OCI-LY1 (cell line): Measurements from ENCODE around the gene ECD.

Experiments
- H2AFZ ChIP-seq: fragments of 200-600 bp; sonication (generic), shearing (Covaris generic); 2 replicates; pipeline ENCODE4 v1.6.0; 2014; ENCODE audit warnings: antibody characterized with exemption, mild to moderate bottlenecking, low read length
- H3F3A ChIP-seq: fragments of 200-600 bp; sonication (generic), shearing (Covaris generic); 2 replicates; pipeline ENCODE4 v1.6.0; 2014; ENCODE audit warnings: mild to moderate bottlenecking, antibody characterized with exemption, low read length, moderate library complexity; ENCODE audit not compliant: insufficient read depth
- H3K27ac ChIP-seq: fragments of 200-600 bp; sonication (generic); 2 replicates; pipeline ENCODE4 v1.5.1; 2014; ENCODE audit warnings: low read length, mixed run types, mild to moderate bottlenecking, low read depth; ENCODE audit not compliant: poor library complexity, severe bottlenecking
- H3K27me3 ChIP-seq: fragments of 200-600 bp; sonication (generic); 2 replicates; pipeline ENCODE4 v1.6.0; 2014; ENCODE audit warnings: antibody characterized with exemption, mild to moderate bottlenecking, low read length, moderate library complexity; ENCODE audit not compliant: insufficient read depth
- H3K36me3 ChIP-seq: fragments of 200-600 bp; sonication (generic); 2 replicates; pipeline ENCODE4 v1.6.1; 2014; ENCODE audit warnings: mild to moderate bottlenecking, antibody characterized with exemption, low read length, moderate library complexity, mixed read lengths; ENCODE audit not compliant: insufficient read depth
- H3K4me1 ChIP-seq: fragments of 200-600 bp; sonication (generic); 2 replicates; pipeline ENCODE4 v1.5.1; 2014; ENCODE audit warnings: mild to moderate bottlenecking, low read length, moderate library complexity; ENCODE audit not compliant: insufficient read depth, severe bottlenecking
- H3K4me2 ChIP-seq: fragments of 200-600 bp; sonication (generic), shearing (Covaris generic); 2 replicates; pipeline ENCODE4 v1.6.1; 2014; ENCODE audit warnings: low read length
- H3K4me3 ChIP-seq: fragments of 200-600 bp; sonication (generic); 2 replicates; pipeline ENCODE4 v1.5.1; 2014; ENCODE audit warnings: low read length, low read depth, mild to moderate bottlenecking, mixed read lengths; ENCODE audit not compliant: poor library complexity, severe bottlenecking
- H3K79me2 ChIP-seq: fragments of 200-600 bp; shearing (Covaris generic); 2 replicates; pipeline ENCODE4 v1.6.1; 2016; ENCODE audit warnings: mixed run types, low read length, mixed read lengths; ENCODE audit not compliant: insufficient read depth
- H3K9ac ChIP-seq: fragments of 200-600 bp; sonication (generic), shearing (Covaris generic); 2 replicates; pipeline ENCODE4 v1.6.1; 2014; ENCODE audit warnings: mild to moderate bottlenecking, low read length, mixed read lengths
- H3K9me2 ChIP-seq: fragments of 200-600 bp; sonication (generic), shearing (Covaris generic); 2 replicates; pipeline ENCODE4 v1.6.1; 2014; ENCODE audit warnings: low read depth, mild to moderate bottlenecking, low read length, mixed read lengths
- H3K9me3 ChIP-seq: fragments of 200-600 bp; shearing (Covaris generic); 2 replicates; pipeline ENCODE4 v1.6.1; 2014; ENCODE audit warnings: low read length, mixed read lengths
- H4K20me1 ChIP-seq: fragments of 200-600 bp; sonication (generic), shearing (Covaris generic); 2 replicates; pipeline ENCODE4 v1.6.0; 2016; ENCODE audit warnings: mild to moderate bottlenecking, low read length; ENCODE audit not compliant: insufficient read depth
- EZH2 ChIP-seq: fragments of 200-600 bp; sonication (generic), shearing (Covaris generic); IDR thresholded peaks from 2 replicates; pipeline ENCODE4 v1.8.0; 2017; ENCODE audit warnings: borderline replicate concordance, mixed run types, mild to moderate bottlenecking, antibody characterized with exemption, low read length, moderate library complexity, mixed read lengths
- TF ChIP-seq, protein P1 (sequence below): fragments of 200-600 bp; sonication (generic), shearing (Covaris generic); IDR thresholded peaks from 2 replicates; pipeline ENCODE4 v1.5.1; 2017; ENCODE audit warnings: mild to moderate bottlenecking, antibody characterized with exemption, low read length, moderate library complexity, mixed read lengths

ECD gene

DNA sequence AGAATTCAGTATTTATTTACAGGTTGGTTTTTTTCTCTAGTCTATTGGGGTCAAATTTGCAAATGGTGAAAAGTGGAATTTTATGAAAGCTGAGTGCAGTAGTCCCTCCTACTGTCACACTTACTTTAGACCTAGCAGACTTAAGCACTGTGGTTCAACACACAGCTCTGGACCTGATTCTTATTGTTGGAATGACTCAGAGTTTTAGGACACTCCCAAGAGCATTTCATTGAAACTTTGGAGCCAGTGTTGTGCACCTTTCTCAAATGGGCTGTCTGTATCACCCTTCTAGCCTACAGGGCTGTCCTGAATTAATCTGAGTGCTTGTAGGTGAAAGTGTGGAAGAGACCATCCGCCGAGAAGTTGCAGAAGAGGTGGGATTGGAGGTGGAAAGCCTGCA lies 41.5 kb downstream of the ECD start:
- no peaks in the 10 kb centered on the region for H3K9me3 ChIP-seq
- H3K9ac ChIP-seq = no peak overlapping the region
- H3K4me1 ChIP-seq = no peaks in the 10 kb centered on the region
- H3K4me2 ChIP-seq = no peak overlapping the region
- H3K36me3 ChIP-seq = peaks cover 54% of the 10 kb centered on the region
- no peak overlapping the region for H3K4me3 ChIP-seq
- no peaks in the 10 kb centered on the region for H3K27me3 ChIP-seq
- H3K9me2 ChIP-seq = no peaks in the 10 kb centered on the region
- H3K27ac ChIP-seq = no peak overlapping the region
- no peaks in the 10 kb centered on the region for H4K20me1 ChIP-seq
- TF ChIP-seq EZH2 = no peak
- TF ChIP-seq, protein P1, sequence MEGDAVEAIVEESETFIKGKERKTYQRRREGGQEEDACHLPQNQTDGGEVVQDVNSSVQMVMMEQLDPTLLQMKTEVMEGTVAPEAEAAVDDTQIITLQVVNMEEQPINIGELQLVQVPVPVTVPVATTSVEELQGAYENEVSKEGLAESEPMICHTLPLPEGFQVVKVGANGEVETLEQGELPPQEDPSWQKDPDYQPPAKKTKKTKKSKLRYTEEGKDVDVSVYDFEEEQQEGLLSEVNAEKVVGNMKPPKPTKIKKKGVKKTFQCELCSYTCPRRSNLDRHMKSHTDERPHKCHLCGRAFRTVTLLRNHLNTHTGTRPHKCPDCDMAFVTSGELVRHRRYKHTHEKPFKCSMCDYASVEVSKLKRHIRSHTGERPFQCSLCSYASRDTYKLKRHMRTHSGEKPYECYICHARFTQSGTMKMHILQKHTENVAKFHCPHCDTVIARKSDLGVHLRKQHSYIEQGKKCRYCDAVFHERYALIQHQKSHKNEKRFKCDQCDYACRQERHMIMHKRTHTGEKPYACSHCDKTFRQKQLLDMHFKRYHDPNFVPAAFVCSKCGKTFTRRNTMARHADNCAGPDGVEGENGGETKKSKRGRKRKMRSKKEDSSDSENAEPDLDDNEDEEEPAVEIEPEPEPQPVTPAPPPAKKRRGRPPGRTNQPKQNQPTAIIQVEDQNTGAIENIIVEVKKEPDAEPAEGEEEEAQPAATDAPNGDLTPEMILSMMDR = no peak
- H3F3A ChIP-seq = no peaks in the 10 kb centered on the region
- H2AFZ ChIP-seq = no peak overlapping the region
- no peaks in the 10 kb centered on the region for H3K79me2 ChIP-seq

DNA sequence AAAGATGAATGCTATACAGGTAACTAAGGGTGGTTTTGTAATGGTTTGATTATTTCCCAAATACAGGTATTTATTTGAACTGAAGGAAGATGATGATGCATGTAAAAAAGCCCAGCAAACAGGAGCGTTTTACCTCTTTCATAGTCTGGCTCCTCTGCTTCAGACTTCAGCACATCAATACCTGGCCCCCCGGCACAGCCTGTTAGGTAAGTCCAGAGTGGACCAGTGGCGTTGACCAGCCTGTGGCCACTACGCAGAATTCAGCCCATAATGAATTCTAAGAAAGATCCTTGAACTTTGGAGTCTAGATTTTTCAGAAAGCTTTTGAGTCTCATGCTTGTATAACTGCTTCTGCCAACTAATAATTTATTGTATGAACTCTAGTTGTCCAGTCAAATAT lies 47.9 kb downstream of the ECD start:
- no peak overlapping the region for H3K27ac ChIP-seq
- H3K79me2 ChIP-seq = no peaks in the 10 kb centered on the region
- peaks cover 25% of the 10 kb centered on the region; the same call in 1 of the 2 replicates for H3K36me3 ChIP-seq
- no peaks in the 10 kb centered on the region for H3K4me1 ChIP-seq
- H3K4me2 ChIP-seq = no peak overlapping the region
- H4K20me1 ChIP-seq = no peaks in the 10 kb centered on the region
- H3K9me2 ChIP-seq = no peaks in the 10 kb centered on the region
- no peaks in the 10 kb centered on the region for H3F3A ChIP-seq
- TF ChIP-seq EZH2 = no peak
- no peak overlapping the region for H3K4me3 ChIP-seq
- no peak overlapping the region for H2AFZ ChIP-seq
- H3K9me3 ChIP-seq = no peaks in the 10 kb centered on the region
- H3K9ac ChIP-seq = no peak overlapping the region
- H3K27me3 ChIP-seq = no peaks in the 10 kb centered on the region

DNA sequence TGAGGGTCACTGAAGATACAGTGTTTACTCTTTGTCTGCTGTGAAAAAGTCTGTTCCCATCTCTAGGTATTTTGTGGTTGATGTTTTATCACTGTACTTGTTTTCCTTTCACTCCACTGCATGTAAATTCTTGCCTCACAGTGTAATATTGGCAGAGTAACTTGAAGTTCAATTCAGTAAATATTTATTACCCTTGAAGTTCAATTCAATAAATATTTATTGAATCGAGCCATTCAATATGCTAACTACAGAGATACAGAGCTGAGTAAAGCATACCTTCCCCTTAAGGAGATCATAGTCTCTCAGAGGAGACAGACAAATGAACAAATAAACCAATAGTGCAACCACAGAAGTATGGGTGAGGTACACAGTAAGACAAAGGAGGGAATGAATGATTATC lies 48.4 kb downstream of the ECD start:
- no peak for TF ChIP-seq EZH2
- TF ChIP-seq, protein P1 = no peak
- H3K4me3 ChIP-seq = no peak overlapping the region
- H3F3A ChIP-seq = no peaks in the 10 kb centered on the region
- H3K9ac ChIP-seq = no peak overlapping the region
- no peaks in the 10 kb centered on the region for H3K27me3 ChIP-seq
- no peaks in the 10 kb centered on the region for H4K20me1 ChIP-seq
- H3K79me2 ChIP-seq = no peaks in the 10 kb centered on the region
- H3K4me1 ChIP-seq = no peaks in the 10 kb centered on the region
- H3K4me2 ChIP-seq = no peak overlapping the region
- H3K36me3 ChIP-seq = peaks cover 23% of the 10 kb centered on the region; the same call in 1 of the 2 replicates
- no peaks in the 10 kb centered on the region for H3K9me3 ChIP-seq
- no peak overlapping the region for H3K27ac ChIP-seq
- H3K9me2 ChIP-seq = no peaks in the 10 kb centered on the region
- H2AFZ ChIP-seq = no peak overlapping the region

DNA sequence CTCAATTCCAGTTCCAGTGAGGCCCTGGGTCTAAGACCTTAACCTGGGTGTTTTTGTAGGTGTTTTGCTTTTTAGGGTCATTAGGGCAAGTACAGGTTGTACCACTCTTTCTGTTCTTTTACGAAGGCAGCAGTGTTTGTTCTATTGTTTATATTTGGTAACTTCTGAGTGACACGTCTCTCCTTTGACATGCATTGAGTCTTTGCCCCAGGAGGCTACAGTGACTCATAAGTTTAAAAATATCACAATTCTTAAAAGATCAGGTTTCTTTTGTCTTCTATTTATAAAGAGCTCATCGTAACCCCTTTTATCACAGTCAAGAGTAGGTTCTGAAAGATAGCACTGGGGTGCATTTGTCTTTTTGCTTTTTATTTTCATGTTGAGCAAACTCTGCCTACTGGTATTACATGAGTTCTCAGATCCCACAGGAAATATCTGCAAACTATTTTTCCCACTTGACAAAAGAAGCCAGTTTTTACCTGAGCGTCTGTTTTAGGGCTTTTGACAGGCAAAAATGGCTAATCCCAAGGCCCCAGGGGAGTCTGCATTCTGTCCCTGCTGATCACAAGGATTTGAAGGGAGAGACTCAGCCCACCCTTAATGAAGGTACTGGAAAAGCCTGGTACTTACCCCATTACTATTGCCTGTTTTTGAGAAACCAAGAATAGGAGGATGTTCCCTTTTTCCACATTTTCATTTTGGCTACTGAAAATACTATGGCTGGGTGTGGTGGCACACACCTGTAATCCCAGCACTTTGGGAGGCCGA lies 49.6 kb downstream of the ECD start:
- Histone ChIP-seq H3K79me2 (no peaks in the 10 kb centered on the region), H3K4me2 (no peak overlapping the region), H3K9me3 (no peaks in the 10 kb centered on the region), H4K20me1 (no peaks in the 10 kb centered on the region), H3K36me3 (peaks cover 20% of the 10 kb centered on the region; the same call in 1 of the 2 replicates), H2AFZ (no peak overlapping the region), H3F3A (peaks cover 5% of the 10 kb centered on the region; the same call in 1 of the 2 replicates), H3K27me3 (no peaks in the 10 kb centered on the region), H3K9me2 (no peaks in the 10 kb centered on the region), H3K27ac (no peak overlapping the region), H3K4me3 (no peak overlapping the region), H3K4me1 (no peaks in the 10 kb centered on the region), H3K9ac (no peak overlapping the region)
- no peak for TF ChIP-seq EZH2
- TF ChIP-seq, protein P1 = no peak
